ENCODE data around the gene GUSB. TPM values are rescaled to one million over a fixed set of nuclear protein-coding genes. Genes with fewer than 3 reads are reported as not detected.
"Not testable (repeated sequence)": the region's sequence is repeated elsewhere in the genome, so short reads cannot be mapped to it uniquely, and the experiment has no call there.

GUSB gene
- total RNA-seq = 49.7 and 50.1 TPM in 2 replicates

DNA sequence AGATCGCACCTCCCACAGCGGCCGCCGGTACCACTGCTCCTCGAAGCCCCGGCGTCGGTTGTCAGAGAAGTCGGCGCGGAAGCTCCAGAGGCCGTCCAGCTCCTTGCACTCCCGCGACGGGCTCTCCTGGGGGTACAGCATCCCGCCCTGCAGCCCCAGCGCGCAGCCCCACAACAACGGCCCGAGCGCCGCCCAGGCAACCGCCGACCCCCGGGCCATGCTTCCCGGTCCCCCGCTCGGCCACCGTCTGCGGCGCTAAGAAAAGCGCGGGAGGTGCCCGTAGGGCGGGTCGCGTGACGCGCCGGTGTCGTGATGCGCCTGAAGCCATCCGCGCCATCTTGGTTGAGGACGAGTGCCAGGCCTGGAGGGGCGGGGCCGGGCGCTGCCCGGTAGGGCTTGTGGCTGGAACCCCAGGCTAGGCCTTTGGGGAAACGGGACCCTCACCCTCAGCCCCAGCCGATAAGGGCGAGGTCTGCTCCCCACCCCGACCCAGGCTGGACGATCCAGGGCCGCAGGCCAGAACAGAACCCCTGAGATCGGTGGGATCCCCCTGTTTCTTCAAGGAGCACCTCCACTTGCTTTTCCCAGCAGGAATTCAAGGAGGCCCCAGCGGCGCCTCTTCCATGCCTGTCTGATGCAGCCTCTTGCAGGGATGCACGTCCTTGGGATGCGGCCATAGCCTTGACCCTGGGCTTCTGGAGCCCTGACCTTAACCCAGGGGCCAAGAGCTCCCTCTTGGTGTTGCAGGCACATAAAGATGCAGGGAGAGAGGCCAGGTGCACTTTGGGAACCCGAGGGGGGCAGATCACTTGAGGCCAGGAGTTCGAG lies at the start of gene GUSB:
Gene GUSB, minus strand, starts transcription at position 249 of the 828 bp plus-strand sequence. Its CDS starts 30 bp downstream, at position 219.
- peak; percentile 88 for DNase-seq (ENCODE audit: low spot score)
- Mint-ChIP-seq H3K4me3 (peak within 1 kb of the TSS; percentile 87), H3K9me3 (no peaks in the 10 kb centered on the region), H3K4me1 (ENCODE audit: low read depth) (peaks cover 7% of the 10 kb centered on the region), H3K27ac (peak within 1 kb of the TSS; percentile 90), H3K27me3 (ENCODE audit: insufficient read depth) (no peaks in the 10 kb centered on the region), H3K36me3 (ENCODE audit: low read depth) (peaks cover 5% of the 10 kb centered on the region)
- intact Hi-C loops (cut with micrococcal nuclease) = loop anchor here (1.0 to 5.0 kb wide), 7 partner anchors 93 to 1015 kb away; partner anchors contain the start of genes ASL, CRCP, RABGEF1 and TYW1

- H3K27me3 Mint-ChIP-seq (ENCODE audit: insufficient read depth) = not testable (repeated sequence)
Observed at GRCh38 chr7:66028342-66028741, 46.3 kb upstream of the GUSB start.

GRCh38 chr7:66016131-66016461 lies 34.1 kb upstream of the GUSB start:
- intact Hi-C loops (cut with micrococcal nuclease) = no loop called here
- Mint-ChIP-seq H3K4me1 (ENCODE audit: low read depth) (no peaks in the 10 kb centered on the region), H3K27ac (no peak overlapping the region), H3K4me3 (no peak overlapping the region), H3K9me3 (no peaks in the 10 kb centered on the region), H3K27me3 (ENCODE audit: insufficient read depth) (peaks cover 11% of the 10 kb centered on the region), H3K36me3 (ENCODE audit: low read depth) (no peaks in the 10 kb centered on the region)
- no peak for DNase-seq (ENCODE audit: low spot score)

More at GRCh38 chr7:66028342-66028741, 46.3 kb upstream of the GUSB start:
- H3K36me3 Mint-ChIP-seq (ENCODE audit: low read depth); H3K4me1 Mint-ChIP-seq (ENCODE audit: low read depth); H3K4me3 Mint-ChIP-seq; H3K27ac Mint-ChIP-seq; DNase-seq (ENCODE audit: low spot score); intact Hi-C loops (cut with micrococcal nuclease); H3K9me3 Mint-ChIP-seq: not testable (repeated sequence)

GRCh38 chr7:66015440-66016130 lies 33.6 kb upstream of the GUSB start:
- DNase-seq (ENCODE audit: low spot score) = no peak
- no peak overlapping the region for H3K27ac Mint-ChIP-seq
- H3K4me1 Mint-ChIP-seq (ENCODE audit: low read depth) = no peaks in the 10 kb centered on the region
- no peak overlapping the region for H3K4me3 Mint-ChIP-seq
- H3K9me3 Mint-ChIP-seq = no peaks in the 10 kb centered on the region
- peaks cover 11% of the 10 kb centered on the region for H3K27me3 Mint-ChIP-seq (ENCODE audit: insufficient read depth)
- intact Hi-C loops (cut with micrococcal nuclease) = no loop called here
- H3K36me3 Mint-ChIP-seq (ENCODE audit: low read depth) = no peaks in the 10 kb centered on the region

DNA sequence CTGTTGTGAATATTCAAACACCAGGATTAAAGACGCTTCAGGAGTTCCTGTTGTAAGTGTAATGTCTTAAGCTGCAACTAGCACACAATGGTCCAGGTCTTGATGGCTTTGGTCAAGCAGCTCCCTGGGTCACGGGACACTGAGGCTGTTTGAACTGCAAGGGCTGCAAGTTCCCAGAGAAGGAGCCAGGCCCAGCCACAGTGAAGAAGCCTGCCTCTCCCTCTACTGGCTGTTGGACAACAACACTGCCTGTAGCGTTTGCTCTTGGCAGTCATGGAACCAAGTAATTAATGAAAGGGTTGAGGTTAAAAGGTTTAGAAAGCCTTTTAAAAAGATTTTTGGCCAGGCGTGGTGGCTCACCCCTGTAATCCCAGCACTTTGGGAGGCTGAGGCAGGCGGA lies 31.9 kb upstream of the GUSB start:
- intact Hi-C loops (cut with micrococcal nuclease) = no loop called here
- no peak overlapping the region for H3K27ac Mint-ChIP-seq
- H3K9me3 Mint-ChIP-seq = no peaks in the 10 kb centered on the region
- H3K4me3 Mint-ChIP-seq = no peak overlapping the region
- no peaks in the 10 kb centered on the region for H3K36me3 Mint-ChIP-seq (ENCODE audit: low read depth)
- no peaks in the 10 kb centered on the region for H3K4me1 Mint-ChIP-seq (ENCODE audit: low read depth)
- no peak for DNase-seq (ENCODE audit: low spot score)
- peaks cover 10% of the 10 kb centered on the region for H3K27me3 Mint-ChIP-seq (ENCODE audit: insufficient read depth)

GRCh38 chr7:66007232-66007631 lies 25.2 kb upstream of the GUSB start:
- H3K27ac Mint-ChIP-seq = no peak overlapping the region
- no peaks in the 10 kb centered on the region for H3K4me1 Mint-ChIP-seq (ENCODE audit: low read depth)
- DNase-seq (ENCODE audit: low spot score) = no peak
- H3K4me3 Mint-ChIP-seq = no peak overlapping the region
- peaks cover 3% of the 10 kb centered on the region for H3K27me3 Mint-ChIP-seq (ENCODE audit: insufficient read depth)
- H3K36me3 Mint-ChIP-seq (ENCODE audit: low read depth) = no peaks in the 10 kb centered on the region
- intact Hi-C loops (cut with micrococcal nuclease) = no loop called here
- H3K9me3 Mint-ChIP-seq = no peaks in the 10 kb centered on the region

DNA sequence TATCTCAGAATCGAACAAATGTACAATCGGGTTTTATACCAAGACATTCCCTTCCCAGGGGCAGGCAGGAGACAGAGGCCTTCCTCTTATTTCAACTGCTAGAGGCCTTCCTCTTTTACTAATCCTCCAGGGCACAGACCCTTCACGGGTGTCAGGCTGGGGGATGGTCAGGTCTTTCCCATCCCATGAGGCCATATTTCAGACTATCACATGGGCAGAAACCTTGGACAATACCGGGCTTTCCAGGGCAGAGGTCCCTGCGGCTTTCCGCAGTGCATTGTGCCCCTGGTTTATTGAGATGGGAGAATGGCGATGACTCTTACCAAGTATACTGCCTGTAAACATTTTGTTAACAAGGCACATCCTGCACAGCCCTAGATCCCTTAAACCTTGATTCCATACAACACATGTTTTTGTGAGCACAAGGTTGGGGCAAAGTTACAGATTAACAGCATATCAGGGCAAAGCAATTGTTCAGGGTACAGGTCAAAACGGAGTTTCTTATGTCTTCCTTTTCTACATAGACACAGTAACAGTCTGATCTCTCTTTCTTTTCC lies 23.2 kb upstream of the GUSB start:
- H3K9me3 Mint-ChIP-seq; H3K4me1 Mint-ChIP-seq (ENCODE audit: low read depth); H3K4me3 Mint-ChIP-seq; H3K27ac Mint-ChIP-seq; H3K27me3 Mint-ChIP-seq (ENCODE audit: insufficient read depth); H3K36me3 Mint-ChIP-seq (ENCODE audit: low read depth); intact Hi-C loops (cut with micrococcal nuclease); DNase-seq (ENCODE audit: low spot score): not testable (repeated sequence)

DNA sequence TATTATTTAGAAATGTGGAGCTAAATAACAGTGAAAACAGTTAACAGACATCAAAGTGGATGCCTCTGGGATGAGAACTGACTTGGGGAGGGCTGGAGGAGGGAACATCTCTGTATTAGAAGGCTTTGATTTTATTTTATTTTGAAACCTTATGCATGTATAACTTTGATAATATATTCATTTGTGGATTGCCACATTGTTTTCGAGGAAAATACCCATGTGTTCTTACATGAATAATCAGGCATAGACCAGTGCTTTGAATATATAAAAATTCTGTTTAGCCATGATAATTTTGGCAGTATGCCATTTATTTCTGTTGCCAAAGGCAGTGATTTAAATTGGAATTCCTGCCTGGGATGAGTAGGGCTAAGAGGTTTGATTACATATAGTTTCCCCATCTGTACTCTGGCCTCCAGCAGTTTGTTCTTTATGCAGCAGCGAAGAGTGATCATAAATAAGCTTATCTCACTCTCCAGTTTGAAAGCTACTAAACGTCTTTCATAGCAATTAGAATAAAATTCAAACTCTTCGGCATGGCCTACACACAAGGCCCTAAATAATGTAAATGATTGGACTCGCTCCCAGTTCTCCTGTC lies 18.9 kb upstream of the GUSB start:
- H3K9me3 Mint-ChIP-seq; intact Hi-C loops (cut with micrococcal nuclease); H3K4me3 Mint-ChIP-seq; DNase-seq (ENCODE audit: low spot score); H3K27me3 Mint-ChIP-seq (ENCODE audit: insufficient read depth); H3K36me3 Mint-ChIP-seq (ENCODE audit: low read depth); H3K4me1 Mint-ChIP-seq (ENCODE audit: low read depth); H3K27ac Mint-ChIP-seq: not testable (repeated sequence)

GRCh38 chr7:65994984-65995383 lies 13.0 kb upstream of the GUSB start:
- H3K4me1 Mint-ChIP-seq (ENCODE audit: low read depth); H3K27ac Mint-ChIP-seq; DNase-seq (ENCODE audit: low spot score); H3K27me3 Mint-ChIP-seq (ENCODE audit: insufficient read depth); H3K9me3 Mint-ChIP-seq; H3K36me3 Mint-ChIP-seq (ENCODE audit: low read depth); H3K4me3 Mint-ChIP-seq; intact Hi-C loops (cut with micrococcal nuclease): not testable (repeated sequence)

- H3K9me3 Mint-ChIP-seq = no peaks in the 10 kb centered on the region
- no peak overlapping the region for H3K4me3 Mint-ChIP-seq
- intact Hi-C loops (cut with micrococcal nuclease) = no loop called here
- no peak for DNase-seq (ENCODE audit: low spot score)
- no peak overlapping the region for H3K27ac Mint-ChIP-seq
- H3K27me3 Mint-ChIP-seq (ENCODE audit: insufficient read depth) = peaks cover 4% of the 10 kb centered on the region
- H3K36me3 Mint-ChIP-seq (ENCODE audit: low read depth) = no peaks in the 10 kb centered on the region
- no peaks in the 10 kb centered on the region for H3K4me1 Mint-ChIP-seq (ENCODE audit: low read depth)
Observed at GRCh38 chr7:65992526-65992925, 10.5 kb upstream of the GUSB start.

DNA sequence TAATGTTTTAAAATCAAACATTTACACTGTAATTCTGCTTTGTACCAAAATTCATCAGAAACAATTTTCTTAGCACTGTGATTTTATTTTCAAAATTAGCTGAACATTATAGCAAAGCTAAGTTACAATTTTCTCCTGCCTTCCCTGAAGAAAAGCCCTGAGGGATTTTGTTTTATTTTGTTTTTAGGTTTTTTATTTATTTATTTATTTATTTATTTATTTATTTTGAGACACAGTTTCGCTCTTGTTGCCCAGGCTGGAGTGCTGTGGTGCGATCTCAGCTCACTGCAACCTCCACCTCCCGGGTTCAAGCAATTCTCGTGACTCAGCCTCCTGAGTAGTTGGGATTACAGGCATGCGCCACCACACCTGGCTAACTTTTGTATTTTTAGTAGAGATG lies 9.8 kb upstream of the GUSB start:
- H3K27ac Mint-ChIP-seq; intact Hi-C loops (cut with micrococcal nuclease); H3K9me3 Mint-ChIP-seq; H3K4me1 Mint-ChIP-seq (ENCODE audit: low read depth); H3K27me3 Mint-ChIP-seq (ENCODE audit: insufficient read depth); H3K4me3 Mint-ChIP-seq; DNase-seq (ENCODE audit: low spot score); H3K36me3 Mint-ChIP-seq (ENCODE audit: low read depth): not testable (repeated sequence)

DNA sequence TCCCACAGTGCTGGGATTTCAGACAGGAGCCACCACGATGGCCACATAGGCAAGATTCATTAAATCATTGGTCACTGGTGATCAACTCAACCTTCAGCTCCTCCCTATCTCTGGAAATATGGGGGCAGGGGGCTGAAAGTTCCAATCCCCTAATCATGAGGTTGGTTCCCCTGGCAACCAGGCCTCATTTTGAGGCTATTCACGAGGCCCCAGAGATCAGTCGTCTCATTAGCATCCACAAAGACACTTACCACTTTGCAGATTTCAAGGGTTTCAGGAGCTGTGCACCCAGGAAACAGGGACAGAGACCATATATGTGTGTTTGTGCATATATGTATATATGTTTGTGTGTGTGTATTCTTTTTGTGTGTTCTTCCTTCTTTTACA lies 7.7 kb upstream of the GUSB start:
- H3K27ac Mint-ChIP-seq = no peak overlapping the region
- DNase-seq (ENCODE audit: low spot score) = no peak
- no peaks in the 10 kb centered on the region for H3K9me3 Mint-ChIP-seq
- H3K36me3 Mint-ChIP-seq (ENCODE audit: low read depth) = no peaks in the 10 kb centered on the region
- H3K4me3 Mint-ChIP-seq = no peak overlapping the region
- intact Hi-C loops (cut with micrococcal nuclease) = no loop called here
- no peaks in the 10 kb centered on the region for H3K4me1 Mint-ChIP-seq (ENCODE audit: low read depth)
- H3K27me3 Mint-ChIP-seq (ENCODE audit: insufficient read depth) = peaks cover 3% of the 10 kb centered on the region

GRCh38 chr7:65988503-65988902 lies 6.5 kb upstream of the GUSB start:
- DNase-seq (ENCODE audit: low spot score); H3K9me3 Mint-ChIP-seq; intact Hi-C loops (cut with micrococcal nuclease); H3K36me3 Mint-ChIP-seq (ENCODE audit: low read depth); H3K4me3 Mint-ChIP-seq; H3K27ac Mint-ChIP-seq; H3K4me1 Mint-ChIP-seq (ENCODE audit: low read depth); H3K27me3 Mint-ChIP-seq (ENCODE audit: insufficient read depth): not testable (repeated sequence)
